HepG2 (cell line): ENCODE data around the gene CREBBP. TPM values are rescaled to one million over a fixed set of nuclear protein-coding genes. Genes with fewer than 3 reads are reported as not detected.

Source experiments
- CREB3 ChIP-seq: sonication (generic); formaldehyde crosslinking; IDR thresholded peaks from 2 replicates; pipeline ENCODE4 v1.5.0; 2020; ENCODE audit warnings: missing genetic modification reagents
- MIER2 ChIP-seq: IDR thresholded peaks from 2 replicates; pipeline ENCODE4 v1.6.1; 2016; ENCODE audit warnings: missing biosample characterization, missing genetic modification reagents
- MLLT10 ChIP-seq: sonication (generic); formaldehyde crosslinking; IDR thresholded peaks from 2 replicates; pipeline ENCODE4 v1.4.0; 2020; ENCODE audit warnings: missing genetic modification reagents
- TCF7L2 ChIP-seq: IDR thresholded peaks from 2 replicates; pipeline ENCODE4 v1.6.1; 2011; ENCODE audit warnings: mild to moderate bottlenecking, low read depth, low read length, moderate library complexity
- ZFY ChIP-seq: sonication (generic); formaldehyde crosslinking; IDR thresholded peaks from 2 replicates; pipeline ENCODE4 v1.4.0; 2020; ENCODE audit warnings: missing genetic modification reagents
- ZNF414 ChIP-seq: sonication (generic); formaldehyde crosslinking; IDR thresholded peaks from 2 replicates; pipeline ENCODE4 v1.5.0; 2020; ENCODE audit warnings: missing genetic modification reagents
- polyA plus RNA-seq, 8 experiments: library from polyadenylated mRNA; depleted of rRNA in 3 of 8; stranded (reverse) in 7 of 8; unstranded in 1 of 8; fragments of >200 nt; fragmentation: Illumina TruSeq in 4 of 8; extraction: Trizol in 4 of 8; gene quantifications; 2 replicates each; pipeline versions ENCODE4 v1.2.1 to v1.2.3, GENCODE V29; 2011 to 2016; ENCODE audit warnings: low read depth in 4 of 8, missing spikeins in 1 of 8, mixed read lengths in 1 of 8; ENCODE audit not compliant: insufficient read depth in 1 of 8
- total RNA-seq, 5 experiments: library from RNA; depleted of rRNA; stranded (reverse); fragments of >200 nt; fragmentation: Illumina TruSeq; extraction: Trizol; gene quantifications; 2 replicates each; pipeline ENCODE4 v1.2.3, GENCODE V29; 2016; ENCODE audit warnings: low read depth in 1 of 5
- TF ChIP-seq, protein P1 (sequence below): IDR thresholded peaks from 2 replicates; pipeline ENCODE4 v1.4.0; 2020; ENCODE audit warnings: mild to moderate bottlenecking, missing genetic modification reagents
- TF ChIP-seq, protein P2 (sequence below): sonication (generic); formaldehyde crosslinking; IDR thresholded peaks from 2 replicates; pipeline ENCODE4 v1.5.0; 2020; ENCODE audit warnings: missing genetic modification reagents

The CREBBP gene
- total and polyA plus RNA-seq, 2 of the 13 experiments (the other 11 are each of a cell fraction or from before 2014, with no cell fraction given): 5.3 to 10.4 TPM

DNA sequence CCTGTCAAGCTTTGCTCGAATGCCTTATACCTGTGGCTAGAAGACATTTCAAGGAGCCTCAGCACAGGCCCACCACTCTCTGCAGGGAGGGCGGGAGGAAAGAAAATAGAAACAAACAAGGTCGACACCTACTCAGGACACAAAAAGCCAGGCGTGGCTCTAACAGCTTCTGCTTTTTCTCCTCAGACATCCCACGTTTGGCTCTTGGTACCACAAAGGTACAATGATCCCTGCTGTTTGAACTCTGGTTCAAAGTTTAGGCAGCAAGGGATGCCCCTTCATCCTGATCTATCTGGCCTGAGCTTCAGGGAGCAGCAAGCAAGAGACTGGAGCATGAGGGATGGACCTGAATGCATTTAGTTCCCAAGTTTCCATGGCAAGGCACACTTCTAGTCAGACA lies 57.1 kb downstream of the CREBBP start (continued):
- TF ChIP-seq, protein P1, sequence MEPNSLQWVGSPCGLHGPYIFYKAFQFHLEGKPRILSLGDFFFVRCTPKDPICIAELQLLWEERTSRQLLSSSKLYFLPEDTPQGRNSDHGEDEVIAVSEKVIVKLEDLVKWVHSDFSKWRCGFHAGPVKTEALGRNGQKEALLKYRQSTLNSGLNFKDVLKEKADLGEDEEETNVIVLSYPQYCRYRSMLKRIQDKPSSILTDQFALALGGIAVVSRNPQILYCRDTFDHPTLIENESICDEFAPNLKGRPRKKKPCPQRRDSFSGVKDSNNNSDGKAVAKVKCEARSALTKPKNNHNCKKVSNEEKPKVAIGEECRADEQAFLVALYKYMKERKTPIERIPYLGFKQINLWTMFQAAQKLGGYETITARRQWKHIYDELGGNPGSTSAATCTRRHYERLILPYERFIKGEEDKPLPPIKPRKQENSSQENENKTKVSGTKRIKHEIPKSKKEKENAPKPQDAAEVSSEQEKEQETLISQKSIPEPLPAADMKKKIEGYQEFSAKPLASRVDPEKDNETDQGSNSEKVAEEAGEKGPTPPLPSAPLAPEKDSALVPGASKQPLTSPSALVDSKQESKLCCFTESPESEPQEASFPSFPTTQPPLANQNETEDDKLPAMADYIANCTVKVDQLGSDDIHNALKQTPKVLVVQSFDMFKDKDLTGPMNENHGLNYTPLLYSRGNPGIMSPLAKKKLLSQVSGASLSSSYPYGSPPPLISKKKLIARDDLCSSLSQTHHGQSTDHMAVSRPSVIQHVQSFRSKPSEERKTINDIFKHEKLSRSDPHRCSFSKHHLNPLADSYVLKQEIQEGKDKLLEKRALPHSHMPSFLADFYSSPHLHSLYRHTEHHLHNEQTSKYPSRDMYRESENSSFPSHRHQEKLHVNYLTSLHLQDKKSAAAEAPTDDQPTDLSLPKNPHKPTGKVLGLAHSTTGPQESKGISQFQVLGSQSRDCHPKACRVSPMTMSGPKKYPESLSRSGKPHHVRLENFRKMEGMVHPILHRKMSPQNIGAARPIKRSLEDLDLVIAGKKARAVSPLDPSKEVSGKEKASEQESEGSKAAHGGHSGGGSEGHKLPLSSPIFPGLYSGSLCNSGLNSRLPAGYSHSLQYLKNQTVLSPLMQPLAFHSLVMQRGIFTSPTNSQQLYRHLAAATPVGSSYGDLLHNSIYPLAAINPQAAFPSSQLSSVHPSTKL (CRISPR knock-in tag): no peak
- TF ChIP-seq MIER2 (CRISPR knock-in tag) (no peak), ZFY (CRISPR knock-in tag) (no peak), MLLT10 (CRISPR knock-in tag) (no peak), CREB3 (CRISPR knock-in tag) (no peak), ZNF414 (no peak), TCF7L2 (no peak)
- TF ChIP-seq, protein P2, sequence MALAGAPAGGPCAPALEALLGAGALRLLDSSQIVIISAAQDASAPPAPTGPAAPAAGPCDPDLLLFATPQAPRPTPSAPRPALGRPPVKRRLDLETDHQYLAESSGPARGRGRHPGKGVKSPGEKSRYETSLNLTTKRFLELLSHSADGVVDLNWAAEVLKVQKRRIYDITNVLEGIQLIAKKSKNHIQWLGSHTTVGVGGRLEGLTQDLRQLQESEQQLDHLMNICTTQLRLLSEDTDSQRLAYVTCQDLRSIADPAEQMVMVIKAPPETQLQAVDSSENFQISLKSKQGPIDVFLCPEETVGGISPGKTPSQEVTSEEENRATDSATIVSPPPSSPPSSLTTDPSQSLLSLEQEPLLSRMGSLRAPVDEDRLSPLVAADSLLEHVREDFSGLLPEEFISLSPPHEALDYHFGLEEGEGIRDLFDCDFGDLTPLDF: no peak
- TF ChIP-seq, all 625 proteins: peak for 0
